HL-60 (cell line): Measurements from ENCODE around the gene PCSK5.

ENCODE experiments used
- DNase-seq, 2 experiments: peaks; one replicate each; pipeline ENCODE4 v3.0.0-alpha.2; 2010 to 2020; ENCODE audit warnings: low read depth in 1 of 2, low spot score in 1 of 2
- H3K27ac ChIP-seq: fragments of 250-450 bp; sonication (Bioruptor Pico); replicated peaks from 2 replicates; pipeline ENCODE4 v1.5.1; 2020; ENCODE audit warnings: mild to moderate bottlenecking, moderate library complexity
- H3K27me3 ChIP-seq: fragments of 250-450 bp; sonication (Bioruptor Pico); 2 replicates; pipeline ENCODE4 v1.5.1; 2021; ENCODE audit warnings: mild to moderate bottlenecking, moderate library complexity; ENCODE audit not compliant: insufficient read depth, poor library complexity, severe bottlenecking
- H3K4me3 ChIP-seq: replicated peaks from 2 replicates; pipeline ENCODE4 v1.5.1; 2011; ENCODE audit warnings: mild to moderate bottlenecking, control low read depth, low read length; ENCODE audit not compliant: insufficient read depth
- CTCF ChIP-seq: IDR thresholded peaks from one replicate; pipeline ENCODE4 v1.5.1; 2011; ENCODE audit warnings: low read length, control low read depth, inconsistent platforms; ENCODE audit not compliant: insufficient read depth
- GABPA ChIP-seq: IDR thresholded peaks from 2 replicates; pipeline ENCODE4 v1.6.1; 2012; ENCODE audit warnings: low read depth
- POLR2AphosphoS5 ChIP-seq: IDR thresholded peaks from 2 replicates; pipeline ENCODE4 v1.6.1; 2012; ENCODE audit warnings: low read depth
- REST ChIP-seq: IDR thresholded peaks from 2 replicates; pipeline ENCODE4 v1.6.1; 2012; ENCODE audit warnings: low read depth; ENCODE audit not compliant: insufficient replicate concordance
- SPI1 ChIP-seq: IDR thresholded peaks from 2 replicates; pipeline ENCODE4 v1.6.1; 2012; ENCODE audit warnings: low read depth, mild to moderate bottlenecking, borderline replicate concordance

PCSK5 gene

GRCh38 chr9:76185432-76185831 is 295.0 kb downstream of the PCSK5 start:
- H3K4me3 ChIP-seq, result no peak overlapping the region
- DNase-seq, result no peak
- TF ChIP-seq GABPA (no peak), CTCF (no peak), POLR2AphosphoS5 (no peak), REST (no peak), SPI1 (no peak)

GRCh38 chr9:76188286-76188685 is 297.8 kb downstream of the PCSK5 start:
- no peak overlapping the region for H3K4me3 ChIP-seq
- TF ChIP-seq POLR2AphosphoS5 (no peak), REST (no peak), CTCF (no peak), GABPA (no peak), SPI1 (no peak)
- no peaks in the 10 kb centered on the region for H3K27me3 ChIP-seq
- H3K27ac ChIP-seq, result no peak overlapping the region
- no peak for DNase-seq

More at GRCh38 chr9:76185432-76185831, 295.0 kb downstream of the PCSK5 start:
- no peaks in the 10 kb centered on the region for H3K27me3 ChIP-seq
- H3K27ac ChIP-seq, result no peak overlapping the region

GRCh38 chr9:76188905-76189304 is 298.4 kb downstream of the PCSK5 start:
- H3K4me3 ChIP-seq, result no peak overlapping the region
- no peak for DNase-seq
- no peak overlapping the region for H3K27ac ChIP-seq
- no peaks in the 10 kb centered on the region for H3K27me3 ChIP-seq
- TF ChIP-seq REST, result no peak
- no peak for TF ChIP-seq GABPA
- no peak for TF ChIP-seq POLR2AphosphoS5
- TF ChIP-seq SPI1, result no peak
- no peak for TF ChIP-seq CTCF
